Measurements from ENCODE around the gene MORF4L2.
"Not testable (repeated sequence)": the region's sequence is repeated elsewhere in the genome, so short reads cannot be mapped to it uniquely, and the experiment has no call there.

Gene MORF4L2

DNA sequence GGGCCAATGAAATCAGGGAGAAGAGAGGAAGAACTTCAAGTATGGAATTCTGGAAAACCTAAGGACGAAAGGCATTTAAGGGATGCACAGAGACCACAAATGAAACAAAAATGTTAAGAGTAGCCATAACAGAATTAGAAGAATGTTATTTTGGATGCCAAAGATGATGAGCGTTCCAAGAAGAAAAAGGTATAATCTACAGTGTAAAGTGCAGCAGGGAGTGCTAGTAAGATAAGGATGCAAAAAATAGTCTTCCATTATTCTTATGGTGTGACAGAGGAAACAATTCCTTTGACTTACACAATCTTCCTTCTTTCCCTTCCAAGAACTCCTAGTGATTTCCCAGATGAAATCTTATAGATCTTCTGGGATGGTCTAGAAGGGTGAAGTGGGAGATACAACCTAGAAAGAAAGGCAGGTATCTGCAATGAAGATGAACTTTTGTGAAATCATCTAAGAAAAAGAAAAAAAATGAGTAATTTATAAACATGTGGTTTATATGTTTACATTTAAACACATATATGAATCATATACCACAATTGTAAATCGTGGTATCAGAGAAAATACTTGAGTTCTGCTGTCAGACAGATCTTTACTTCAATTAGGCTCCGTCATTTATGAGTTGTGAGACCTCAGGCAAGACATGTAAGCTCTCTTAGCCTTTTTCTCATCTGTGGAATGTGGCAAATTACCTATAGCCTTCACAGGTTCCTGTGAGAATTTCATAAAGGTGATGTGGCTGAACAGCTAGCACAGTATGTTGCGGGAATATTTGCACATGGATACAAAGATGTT is 8.1 kb downstream of the MORF4L2 start:
- no peak for DNase-seq (ENCODE audit: low spot score)

DNA sequence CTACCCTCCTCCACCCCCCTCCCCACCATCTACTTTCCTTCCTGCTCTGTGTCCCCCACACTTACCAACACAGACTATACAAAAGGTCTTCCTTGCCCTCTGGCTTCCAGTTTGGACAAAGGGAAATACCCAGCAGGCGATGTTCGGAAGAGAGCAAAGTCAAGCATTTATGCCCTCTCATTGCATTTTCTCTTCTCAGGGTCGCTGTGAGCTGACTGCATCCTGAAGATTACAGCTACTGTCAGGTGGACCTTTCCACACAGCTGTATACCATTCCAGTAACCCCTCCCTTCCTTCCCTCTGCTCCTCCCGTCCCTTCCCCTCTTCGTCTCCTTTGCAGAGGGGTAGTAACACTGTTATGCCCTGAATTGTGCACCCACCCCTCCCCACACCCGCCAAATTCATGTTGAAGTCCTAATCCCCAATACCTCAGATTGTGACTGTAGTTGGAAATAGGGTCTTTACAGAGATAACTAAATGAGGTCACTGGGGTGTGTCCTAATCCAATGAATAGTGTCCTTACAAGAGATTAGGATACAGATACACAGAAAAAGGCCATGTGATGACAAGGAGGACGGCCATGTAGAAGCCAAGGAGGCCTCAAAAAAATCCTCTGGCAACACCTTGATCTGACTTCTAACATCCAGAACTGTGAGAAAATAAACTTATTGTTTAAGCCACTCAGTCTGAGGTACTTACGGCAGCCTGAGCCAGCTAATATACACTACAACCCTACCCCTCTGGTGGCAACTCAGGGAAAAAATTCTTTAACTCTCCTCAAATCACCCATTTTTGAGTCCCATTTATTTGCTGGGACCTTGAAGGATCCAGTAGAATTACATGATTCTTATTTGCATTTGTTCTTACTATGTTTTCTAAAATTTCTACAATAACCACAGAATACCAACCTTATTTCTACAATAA is 11.7 kb downstream of the MORF4L2 start:
- DNase-seq (ENCODE audit: low spot score), result no peak

DNA sequence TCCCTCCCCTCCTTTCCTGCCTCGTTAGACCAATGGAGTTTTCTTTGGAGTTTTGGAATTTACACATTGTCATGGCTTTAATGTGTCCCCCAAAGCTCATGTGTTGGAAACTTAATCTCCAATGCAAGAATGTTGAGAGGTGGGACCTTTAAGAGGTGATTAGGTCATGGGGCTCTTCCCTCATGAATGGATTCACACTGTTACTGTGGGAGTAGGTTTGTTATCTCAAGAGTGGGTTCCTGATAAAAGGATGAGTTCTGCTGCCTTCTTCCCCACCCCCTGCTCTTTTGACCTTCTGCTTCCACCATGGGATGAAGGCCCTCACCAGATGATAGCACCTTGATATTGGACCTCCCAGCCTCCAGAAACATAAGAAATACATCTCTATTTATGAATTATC is 16.8 kb downstream of the MORF4L2 start:
- no peak for DNase-seq (ENCODE audit: low spot score)

DNA sequence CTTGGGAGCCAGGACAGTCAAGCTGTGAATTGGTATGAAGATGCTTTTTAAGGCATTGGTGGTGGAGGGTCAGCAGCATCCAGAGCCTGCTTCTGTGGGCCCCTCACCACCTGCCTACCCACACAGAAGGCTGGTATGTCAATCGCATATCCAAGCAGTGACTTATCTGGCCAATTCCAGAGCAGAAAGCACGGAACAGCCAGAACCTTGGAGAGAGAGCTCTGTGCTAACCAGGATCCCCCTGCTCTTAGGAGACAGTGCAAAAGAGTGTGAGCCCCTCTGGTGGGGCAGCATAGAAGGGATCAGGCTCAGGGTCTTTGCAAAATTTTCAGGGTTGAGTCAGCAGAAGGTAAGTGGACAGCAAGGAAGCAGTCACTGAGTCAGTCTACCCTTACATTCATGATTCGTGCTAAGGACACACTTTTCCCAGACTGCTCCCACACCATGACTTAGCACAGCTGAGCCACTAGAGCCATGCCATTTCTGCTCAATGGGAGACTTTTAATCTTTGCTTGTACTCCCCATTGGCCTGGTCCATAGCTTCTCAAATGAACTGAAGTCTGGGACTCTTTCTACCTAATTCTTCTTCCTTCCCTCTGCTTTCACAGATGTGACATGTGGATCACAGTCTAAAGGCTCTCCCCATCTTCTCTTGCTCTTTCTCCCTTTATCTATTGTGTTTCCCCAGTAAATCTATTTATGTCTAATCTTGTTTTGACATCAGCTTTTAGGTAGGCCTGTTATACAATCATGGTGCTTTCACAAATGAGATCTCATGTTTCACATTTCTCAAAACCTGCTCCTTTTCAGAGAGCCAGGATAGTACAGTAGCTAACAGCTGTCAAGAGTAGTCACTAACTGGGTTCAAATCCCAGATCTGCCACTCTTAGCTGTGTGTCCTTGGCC is 20.0 kb downstream of the MORF4L2 start:
- no peak for DNase-seq (ENCODE audit: low spot score)

GRCh38 chrX:103663981-103664762 is 22.3 kb downstream of the MORF4L2 start:
- no peak for DNase-seq (ENCODE audit: low spot score)

DNA sequence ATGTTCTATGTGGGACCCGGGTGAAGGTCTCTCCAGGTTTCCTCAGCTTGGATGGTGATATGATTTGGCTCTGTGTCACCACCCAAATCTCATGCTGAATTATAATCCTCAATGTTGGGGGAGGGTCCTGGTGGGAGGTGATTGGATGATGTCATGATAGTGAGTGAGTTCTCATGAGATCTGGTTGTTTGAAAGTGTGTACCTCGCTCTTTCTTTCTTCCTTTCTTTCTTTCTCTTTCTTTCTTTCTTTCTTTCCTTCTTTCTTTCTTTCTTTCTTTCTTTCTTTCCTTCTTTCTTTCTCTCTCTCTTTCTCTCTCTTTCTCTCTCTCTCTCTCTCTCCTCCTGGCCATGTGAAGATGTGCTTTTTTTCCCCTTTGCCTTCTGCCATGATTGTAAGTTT is 27.0 kb downstream of the MORF4L2 start:
- not testable (repeated sequence) for DNase-seq (ENCODE audit: low spot score)

- no peak for DNase-seq (ENCODE audit: low spot score)
These were observed 27.6 kb downstream of the MORF4L2 start for GRCh38 chrX:103658681-103659433.

GRCh38 chrX:103657066-103657465 is 29.4 kb downstream of the MORF4L2 start:
- DNase-seq (ENCODE audit: low spot score), result not testable (repeated sequence)

DNA sequence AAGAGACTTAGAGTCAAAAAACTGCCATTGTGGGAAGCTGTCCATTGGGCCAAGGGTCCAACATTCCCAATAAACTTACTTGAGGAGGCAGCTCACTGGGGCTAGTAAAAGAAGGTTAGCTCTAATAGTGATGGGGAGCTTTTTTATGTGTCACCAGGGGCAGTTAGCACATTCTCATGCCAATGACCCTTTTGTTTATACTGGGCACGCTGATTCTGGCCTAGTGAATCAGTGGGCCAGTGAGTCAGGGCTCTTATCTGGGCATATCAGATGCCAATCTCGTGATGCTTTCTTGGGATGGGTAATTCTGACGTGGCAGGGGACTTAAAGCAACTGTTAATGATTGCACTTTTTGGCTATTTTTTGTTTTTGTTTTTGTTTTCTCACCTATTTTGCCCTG is 29.9 kb downstream of the MORF4L2 start:
- peak; percentile 86 for DNase-seq (ENCODE audit: low spot score)

DNA sequence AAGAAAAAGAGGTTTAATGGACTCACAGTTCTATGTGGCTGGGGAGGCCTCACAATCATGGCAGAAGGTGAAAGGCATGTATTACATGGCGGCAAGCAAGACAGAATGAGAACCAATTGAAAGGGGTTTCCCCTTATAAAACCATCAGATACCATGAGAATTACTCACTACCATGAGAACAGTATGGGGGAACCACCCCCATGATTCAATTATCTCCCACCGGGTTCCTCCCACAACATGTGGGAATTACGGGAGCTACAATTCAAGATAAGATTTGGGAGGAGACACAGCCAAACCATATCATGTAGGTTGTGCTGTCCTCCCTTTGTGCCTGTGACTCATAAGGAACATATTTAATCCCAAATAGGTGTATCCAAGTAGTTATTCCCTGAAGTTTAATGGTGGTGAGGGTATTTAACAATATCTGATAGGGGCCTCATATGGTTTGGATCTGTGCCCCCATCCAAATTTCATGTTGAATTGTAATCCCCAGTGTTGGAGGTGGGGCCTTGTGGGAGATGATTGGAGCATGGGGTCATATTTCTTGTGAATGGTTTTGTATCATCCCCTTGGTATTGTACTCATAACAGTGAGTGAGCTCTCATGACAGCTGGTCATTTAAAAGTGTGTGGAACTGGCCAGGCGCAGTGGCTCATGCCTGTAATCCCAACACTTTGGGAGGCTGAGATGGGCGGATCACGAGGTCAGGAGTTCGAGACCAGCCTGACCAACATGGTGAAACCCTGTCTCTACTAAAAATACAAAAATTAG is 31.1 kb downstream of the MORF4L2 start:
- not testable (repeated sequence) for DNase-seq (ENCODE audit: low spot score)

DNA sequence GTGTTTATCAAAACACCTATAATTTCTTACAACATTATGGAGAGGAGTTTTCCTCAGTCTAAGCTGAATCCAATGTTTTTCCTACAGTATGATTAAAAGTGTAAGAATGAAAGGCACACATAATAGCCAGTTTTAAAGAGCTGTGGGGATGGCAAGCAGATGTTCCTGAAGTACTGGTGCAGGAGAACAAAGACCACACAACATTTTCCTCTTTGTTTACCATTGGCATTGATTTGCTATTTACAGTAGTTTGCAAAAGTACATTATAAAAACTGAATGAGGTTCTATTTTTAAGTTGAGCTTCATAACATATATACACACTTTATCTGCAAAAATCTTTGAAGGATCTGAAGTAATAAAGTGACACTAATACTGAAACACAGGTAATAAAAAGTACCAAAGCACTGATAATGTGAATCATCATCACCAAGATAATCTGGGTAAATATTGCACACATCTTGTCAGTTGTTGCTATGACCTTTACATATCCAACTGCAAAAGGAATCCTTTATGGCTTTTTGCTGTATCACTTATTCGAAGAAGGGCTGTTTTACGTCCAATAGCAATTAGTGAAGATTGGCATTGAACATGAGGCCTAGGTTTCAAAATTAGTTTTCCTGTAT is 35.2 kb downstream of the MORF4L2 start:
- no peak for DNase-seq (ENCODE audit: low spot score)

DNA sequence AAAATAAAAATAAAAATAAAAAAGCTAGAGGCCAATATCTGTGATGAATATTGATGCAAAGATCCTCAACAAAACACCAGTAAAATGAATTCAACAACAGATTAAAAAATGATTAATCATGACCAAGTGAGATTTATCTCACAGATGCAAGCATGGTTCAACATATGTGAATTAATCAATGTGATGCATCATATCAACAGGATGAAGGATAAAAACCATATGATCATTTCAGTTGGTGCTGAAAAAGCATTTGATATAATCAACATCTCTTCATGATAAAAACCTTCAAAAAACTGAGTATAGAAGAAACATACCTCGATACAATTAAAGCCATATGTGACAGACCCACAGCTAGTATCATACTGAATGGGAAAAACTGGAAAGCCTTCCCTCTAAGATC is 38.9 kb downstream of the MORF4L2 start:
- DNase-seq (ENCODE audit: low spot score), result no peak

- DNase-seq (ENCODE audit: low spot score), result no peak
These were observed 42.4 kb downstream of the MORF4L2 start for GRCh38 chrX:103644125-103644524.

DNA sequence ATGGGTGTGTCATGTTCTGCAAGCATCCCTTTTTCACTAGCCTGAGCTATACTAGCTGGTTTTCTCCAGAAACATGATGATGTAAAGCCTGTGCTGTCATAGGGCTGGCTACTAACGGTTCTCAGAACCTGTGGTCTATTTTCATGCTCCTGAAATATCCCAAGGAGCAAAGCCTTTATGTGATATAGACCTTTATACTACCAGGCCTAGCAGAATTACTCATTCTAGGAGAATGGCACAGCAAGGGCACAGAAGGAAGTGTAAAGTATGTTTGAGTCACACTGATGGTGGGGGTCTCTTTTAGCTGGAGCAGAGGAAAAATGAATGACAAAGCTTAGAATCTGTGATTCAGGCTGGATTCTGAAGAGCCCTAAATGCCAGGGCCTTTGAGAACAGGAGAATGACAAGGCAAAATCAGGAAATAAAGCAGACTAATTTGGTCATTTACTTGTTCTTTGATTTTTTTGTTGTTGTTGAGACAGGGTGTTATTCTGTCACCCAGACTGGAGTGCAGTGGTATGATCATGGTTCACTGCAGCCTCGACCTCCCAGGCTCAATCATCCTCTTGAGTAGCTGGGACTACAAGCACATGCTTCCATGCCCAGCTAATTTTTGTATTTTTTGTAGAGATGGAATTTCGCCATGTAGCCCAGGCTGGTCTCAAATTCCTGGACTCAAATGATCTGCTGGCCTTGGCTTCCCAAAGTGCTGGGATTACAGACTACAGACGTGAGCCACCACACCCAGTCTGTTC is 45.9 kb downstream of the MORF4L2 start:
- no peak for DNase-seq (ENCODE audit: low spot score)

DNA sequence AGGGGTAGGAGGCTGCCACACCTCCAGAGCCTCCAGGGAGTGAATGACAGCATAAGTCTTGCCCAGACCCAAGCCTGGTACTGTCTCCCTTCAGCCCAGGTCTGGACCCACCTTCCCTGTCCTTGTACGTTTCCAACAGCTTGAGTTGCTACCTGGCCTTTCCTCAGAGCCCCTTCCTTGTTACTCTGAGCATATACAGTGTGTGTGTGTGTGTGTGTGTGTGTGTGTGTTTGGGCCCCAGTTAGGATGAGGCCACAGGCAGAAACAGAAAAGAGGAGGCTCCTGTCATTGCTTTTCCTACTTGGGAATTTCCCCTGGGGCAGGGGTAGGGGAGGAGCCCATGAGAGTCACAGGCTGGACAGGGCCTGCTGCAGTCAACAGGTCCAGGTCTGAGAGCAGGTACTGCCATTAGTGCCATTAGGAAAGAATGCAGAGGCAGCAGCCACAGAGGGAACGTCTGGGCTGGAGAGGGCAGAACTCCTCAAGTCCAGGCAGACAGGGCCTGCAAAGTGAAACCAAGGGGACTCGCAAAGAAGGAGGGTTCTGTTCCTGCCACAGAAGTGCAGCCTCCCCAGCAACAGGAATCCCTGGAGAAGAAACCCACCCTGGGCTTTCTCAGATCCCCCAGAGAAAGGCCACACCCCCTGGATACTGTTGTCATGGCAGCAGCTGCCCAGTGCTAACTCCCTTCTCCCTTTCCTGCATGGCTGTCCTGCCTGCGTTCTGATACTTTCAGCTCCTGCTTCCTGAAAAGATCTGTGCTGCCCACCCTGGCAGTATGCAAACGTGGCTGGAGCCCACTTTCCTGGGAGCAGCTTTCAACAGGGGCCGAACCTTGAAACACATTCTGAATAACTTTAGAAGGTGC is 47.8 kb downstream of the MORF4L2 start:
- DNase-seq (ENCODE audit: low spot score), result not testable (repeated sequence)

GRCh38 chrX:103637604-103638338 is 48.7 kb downstream of the MORF4L2 start:
- no peak for DNase-seq (ENCODE audit: low spot score)

GRCh38 chrX:103635436-103635835 is 51.1 kb downstream of the MORF4L2 start:
- no peak for DNase-seq (ENCODE audit: low spot score)

Measured in COLO829 (cell line).